Measurements from ENCODE around the gene CYP1A1. TPM values are rescaled to one million over a fixed set of nuclear protein-coding genes. Genes with fewer than 3 reads are reported as not detected.
"Not testable (repeated sequence)": the region's sequence is repeated elsewhere in the genome, so short reads cannot be mapped to it uniquely, and the experiment has no call there.

Gene CYP1A1
- total RNA-seq, 3 donors from 2014 or later = 0.80 to 32.1 (median 4.8) TPM

- no peak overlapping the region for H3K4me3 ChIP-seq
- H3K9me3 ChIP-seq = peaks cover 0 to 9% of the 10 kb centered on the region in 2 donors
- no peak for TF ChIP-seq POLR2AphosphoS5 (IDR thresholded peaks at IDR 0.05)
- TF ChIP-seq CTCF (IDR thresholded peaks at IDR 0.05) = no peak
- TF ChIP-seq POLR2A (IDR thresholded peaks at IDR 0.05) = no peak
- H3K4me1 ChIP-seq = no peaks in the 10 kb centered on the region
- DNase-seq (ENCODE audit: low spot score in 2 of 2) = no peak
- H3K36me3 ChIP-seq = no peaks in the 10 kb centered on the region
- intact Hi-C loops (cut with DNase I; ENCODE audit: low total_unique reads) = no loop called here
- H3K27me3 ChIP-seq = no peaks in the 10 kb centered on the region
- no peak overlapping the region for H3K27ac ChIP-seq
Measured at GRCh38 chr15:74742422-74742821, 17.1 kb upstream of the CYP1A1 start.

GRCh38 chr15:74738239-74738638 lies 12.9 kb upstream of the CYP1A1 start:
- intact Hi-C loops (cut with DNase I; ENCODE audit: low total_unique reads); H3K4me3 ChIP-seq; H3K27me3 ChIP-seq; H3K4me1 ChIP-seq; H3K36me3 ChIP-seq; H3K9me3 ChIP-seq; DNase-seq (ENCODE audit: low spot score in 2 of 2); H3K27ac ChIP-seq: not testable (repeated sequence)

- intact Hi-C loops (cut with DNase I; ENCODE audit: low total_unique reads) = no loop called here
- no peak for DNase-seq (ENCODE audit: low spot score in 2 of 2)
- Histone ChIP-seq H3K27ac (no peak overlapping the region), H3K4me3 (no peak overlapping the region), H3K4me1 (no peaks in the 10 kb centered on the region), H3K27me3 (peaks cover 0 to 13% of the 10 kb centered on the region in 2 donors), H3K36me3 (no peaks in the 10 kb centered on the region), H3K9me3 (no peaks in the 10 kb centered on the region)
- TF ChIP-seq POLR2AphosphoS5 (IDR thresholded peaks at IDR 0.05) = no peak
- no peak for TF ChIP-seq CTCF (IDR thresholded peaks at IDR 0.05)
- no peak for TF ChIP-seq POLR2A (IDR thresholded peaks at IDR 0.05)
Measured at GRCh38 chr15:74735305-74735704, 10.0 kb upstream of the CYP1A1 start.

GRCh38 chr15:74733269-74733668 lies 7.9 kb upstream of the CYP1A1 start:
- intact Hi-C loops (cut with DNase I; ENCODE audit: low total_unique reads) = no loop called here
- Histone ChIP-seq H3K27me3 (peaks cover 0 to 18% of the 10 kb centered on the region in 2 donors), H3K27ac (no peak overlapping the region), H3K9me3 (no peaks in the 10 kb centered on the region), H3K36me3 (no peaks in the 10 kb centered on the region), H3K4me1 (no peaks in the 10 kb centered on the region), H3K4me3 (no peak overlapping the region)
- TF ChIP-seq POLR2AphosphoS5 (IDR thresholded peaks at IDR 0.05) (no peak), POLR2A (IDR thresholded peaks at IDR 0.05) (no peak), CTCF (IDR thresholded peaks at IDR 0.05) (no peak)
- DNase-seq (ENCODE audit: low spot score in 2 of 2) = no peak

- Histone ChIP-seq H3K27ac (no peak overlapping the region), H3K9me3 (no peaks in the 10 kb centered on the region), H3K4me1 (no peaks in the 10 kb centered on the region), H3K36me3 (no peaks in the 10 kb centered on the region), H3K4me3 (no peak overlapping the region), H3K27me3 (peaks cover 0 to 20% of the 10 kb centered on the region in 2 donors)
- intact Hi-C loops (cut with DNase I; ENCODE audit: low total_unique reads) = no loop called here
- TF ChIP-seq CTCF (IDR thresholded peaks at IDR 0.05) = no peak
- no peak for DNase-seq (ENCODE audit: low spot score in 2 of 2)
Measured at GRCh38 chr15:74732846-74733245, 7.5 kb upstream of the CYP1A1 start.

Data from breast epithelium (tissue), 4 donors.